Muscle of back (tissue), 11 donors: Measurements from ENCODE around the gene PARVB. TPM values are rescaled to one million over a fixed set of nuclear protein-coding genes. Genes with fewer than 3 reads are reported as not detected.
"Not testable (repeated sequence)": the region's sequence is repeated elsewhere in the genome, so short reads cannot be mapped to it uniquely, and the experiment has no call there.

Source experiments
- DNase-seq, 3 donors: peaks; one replicate each; pipeline versions ENCODE4 v3.0.0 to v3.0.0-alpha.2; 2013
- polyA plus RNA-seq, 10 donors: library from polyadenylated mRNA; unstranded; fragments of 120-200 nt; gene quantifications; one replicate each; pipeline ENCODE4 v1.2.1, GENCODE V29; 2013; ENCODE audit not compliant: insufficient read length in 10 of 10

Gene PARVB
- polyA plus RNA-seq, 10 donors: 31.4 to 42.7 (median 39.0) TPM

DNA sequence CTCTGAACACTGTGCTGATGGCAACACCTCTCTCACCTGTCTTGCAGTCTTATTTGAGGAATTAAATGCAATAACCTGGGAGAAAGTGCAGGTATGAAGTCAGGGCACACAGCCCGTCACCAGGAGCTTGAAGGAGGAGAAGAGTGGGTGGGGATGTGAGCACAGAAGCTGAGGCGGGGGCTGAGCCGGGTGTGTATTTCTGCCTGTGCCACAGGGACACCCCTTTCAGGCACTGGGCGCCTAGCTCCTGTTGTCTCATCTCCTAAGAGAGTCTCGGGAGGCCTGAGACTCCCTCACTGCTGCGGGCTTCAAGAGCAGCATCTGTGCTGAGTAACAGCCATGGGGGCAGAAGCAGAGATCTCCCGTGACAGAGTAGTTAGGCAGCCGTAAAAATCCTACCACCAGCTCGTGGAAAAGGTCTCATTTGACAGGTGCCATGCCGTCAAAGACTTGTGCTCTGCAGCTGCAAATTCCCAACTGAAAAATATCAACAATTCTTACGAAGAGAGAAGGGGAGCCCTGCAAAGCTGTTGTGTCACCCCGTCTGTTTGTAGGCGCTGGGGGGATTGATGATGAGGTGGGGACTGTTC, 26.8 kb downstream of the PARVB start:
- DNase-seq: no peak

DNA sequence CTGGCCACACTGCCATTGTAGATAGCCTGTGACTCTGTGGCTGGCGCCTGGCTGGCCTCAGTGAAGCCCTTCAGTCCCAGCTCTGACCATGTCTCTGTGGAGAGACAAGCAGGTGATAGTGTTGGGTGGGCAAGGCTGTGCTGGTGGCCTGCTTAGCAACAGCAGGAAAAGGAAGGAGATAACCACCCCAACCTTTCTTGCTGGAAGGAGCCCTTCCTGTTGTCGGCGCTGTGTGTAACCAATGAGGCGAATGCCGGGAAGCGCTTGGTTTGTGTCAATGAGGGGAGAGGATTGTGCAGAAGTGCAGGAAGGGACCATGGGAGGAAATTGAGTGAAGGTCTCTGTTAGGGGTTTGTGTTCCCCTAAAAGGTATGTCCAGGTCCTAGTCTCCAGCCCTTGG, 27.3 kb downstream of the PARVB start:
- DNase-seq: no peak

DNA sequence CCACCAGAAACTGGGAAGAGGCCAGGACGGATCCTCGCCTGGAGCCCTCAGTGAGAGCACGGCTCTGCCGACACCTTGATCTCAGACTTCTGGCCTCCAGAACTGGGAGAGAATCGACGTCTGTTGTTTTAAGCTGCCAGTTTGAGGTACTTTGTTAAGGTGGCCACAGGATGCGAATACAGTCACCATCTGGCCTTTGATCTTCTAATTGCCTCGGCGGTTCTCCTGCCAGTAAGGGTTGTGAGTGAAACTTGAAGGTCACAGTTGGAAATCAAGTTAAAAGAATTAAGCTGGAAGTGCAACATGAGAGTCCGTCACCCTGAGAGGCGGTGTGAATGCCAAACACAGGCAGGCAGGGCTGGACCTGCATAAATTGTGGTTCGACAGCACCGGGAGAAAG, 27.9 kb downstream of the PARVB start:
- no peak for DNase-seq

DNA sequence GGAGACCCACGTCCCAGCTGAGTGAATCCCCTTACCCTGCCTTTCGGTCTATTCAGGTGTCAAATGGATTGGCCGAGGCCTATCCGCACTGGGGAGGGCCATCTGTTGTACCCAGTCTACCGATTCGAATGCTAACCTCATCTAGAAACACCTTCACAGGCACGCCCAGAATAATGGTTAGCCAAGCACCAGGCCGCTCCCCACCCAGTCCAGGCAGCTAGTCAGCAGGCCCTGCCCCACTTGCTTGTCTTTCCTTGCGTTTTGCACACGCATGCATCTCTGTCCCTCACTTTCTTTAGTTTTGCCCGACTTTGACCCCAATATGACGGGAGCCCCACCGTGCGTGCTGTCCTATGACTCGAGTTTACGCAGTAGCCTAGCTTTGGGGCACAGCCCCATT, 31.7 kb downstream of the PARVB start:
- DNase-seq: no peak

DNA sequence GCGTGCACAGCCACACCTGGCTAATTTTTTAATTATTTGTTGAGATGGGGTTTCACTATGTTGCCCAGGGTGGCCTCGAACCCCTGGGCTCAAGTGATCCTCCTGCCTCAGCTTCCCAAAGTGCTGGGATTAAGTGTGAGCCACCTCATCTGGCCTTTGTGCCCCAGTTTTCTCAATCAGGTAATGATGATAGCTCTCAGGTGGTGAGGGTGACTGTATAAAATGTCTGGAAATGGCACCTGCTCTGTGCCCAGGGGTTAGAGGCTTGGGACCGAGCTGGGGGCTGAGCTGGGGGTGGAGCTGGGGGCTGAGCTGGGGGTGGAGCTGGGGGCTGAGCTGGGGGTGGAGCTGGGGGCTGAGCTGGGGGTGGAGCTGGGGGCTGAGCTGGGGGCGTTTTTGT, 32.5 kb downstream of the PARVB start:
- DNase-seq: not testable (repeated sequence)

DNA sequence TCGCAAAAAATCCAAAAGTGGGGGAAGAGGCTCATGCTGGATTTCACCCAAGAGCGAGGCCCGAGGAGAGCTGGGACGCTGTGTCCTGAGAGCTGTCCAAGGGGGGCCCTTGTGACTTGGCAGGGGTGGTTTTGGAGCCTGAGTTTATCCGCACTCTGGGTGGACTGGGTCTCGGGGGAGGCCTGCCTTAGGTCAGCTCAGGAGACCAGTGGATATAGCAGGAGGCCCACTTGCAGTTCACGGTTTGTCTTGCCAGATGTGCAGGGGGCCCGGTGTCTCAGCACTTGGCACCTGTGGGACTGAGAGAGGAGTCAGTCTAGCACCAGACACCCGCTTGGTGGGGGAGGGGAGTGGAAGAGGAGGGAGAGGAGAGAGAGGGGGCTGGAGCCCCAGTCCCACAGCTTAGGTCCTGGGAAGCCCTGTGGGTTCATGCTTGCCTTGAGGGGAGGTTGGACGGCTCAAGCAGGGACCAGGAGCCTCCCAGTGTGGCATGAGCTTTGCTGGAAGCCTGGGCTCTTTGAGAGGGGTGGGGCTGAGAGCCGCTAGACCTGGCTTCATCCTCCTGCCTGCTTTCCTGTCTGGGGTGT, 33.4 kb downstream of the PARVB start:
- no peak for DNase-seq

DNA sequence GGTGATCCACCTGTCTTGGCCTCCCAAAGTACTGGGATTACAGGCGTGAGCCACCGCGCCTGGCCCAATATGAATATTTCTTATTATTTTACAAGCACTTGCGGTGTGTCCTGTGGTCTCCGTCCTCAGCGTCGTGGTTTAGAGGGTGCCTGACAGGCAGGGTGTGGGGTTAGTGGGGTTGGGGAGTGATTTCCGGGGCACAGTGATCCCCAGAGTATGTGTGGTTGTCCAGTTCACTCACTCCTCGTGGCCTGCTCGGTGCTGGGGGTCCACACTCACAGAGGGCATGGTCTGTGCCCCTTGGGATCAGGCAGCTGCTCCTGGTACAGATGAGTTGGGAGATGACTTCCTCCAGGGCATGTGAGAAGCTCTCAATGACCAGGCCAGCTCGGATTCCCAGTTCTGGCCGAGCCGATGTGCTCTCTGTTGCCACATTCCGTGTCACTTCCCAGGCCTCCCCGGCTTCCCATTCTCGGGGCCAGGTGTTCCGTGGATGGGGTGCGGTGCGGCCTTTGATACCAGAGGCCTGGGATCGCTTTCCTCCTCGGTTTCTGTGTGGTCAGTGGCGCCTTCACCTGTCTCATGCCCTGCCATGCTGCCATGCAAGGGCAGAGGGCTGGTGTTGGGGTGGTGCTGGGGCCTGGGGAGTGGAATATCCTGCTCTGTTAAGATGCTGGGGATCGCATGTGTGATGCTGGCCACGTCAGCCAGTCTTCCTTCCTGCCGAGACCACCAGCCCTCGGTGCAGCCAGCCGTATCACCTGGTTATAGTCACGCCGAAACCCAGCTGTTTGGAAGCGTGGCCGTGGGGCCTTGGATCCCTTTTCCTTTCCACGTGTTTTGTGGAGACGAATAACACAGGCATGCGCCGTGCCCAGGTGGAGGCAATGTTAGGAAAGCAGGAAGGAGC, 39.6 kb downstream of the PARVB start:
- DNase-seq: no peak

DNA sequence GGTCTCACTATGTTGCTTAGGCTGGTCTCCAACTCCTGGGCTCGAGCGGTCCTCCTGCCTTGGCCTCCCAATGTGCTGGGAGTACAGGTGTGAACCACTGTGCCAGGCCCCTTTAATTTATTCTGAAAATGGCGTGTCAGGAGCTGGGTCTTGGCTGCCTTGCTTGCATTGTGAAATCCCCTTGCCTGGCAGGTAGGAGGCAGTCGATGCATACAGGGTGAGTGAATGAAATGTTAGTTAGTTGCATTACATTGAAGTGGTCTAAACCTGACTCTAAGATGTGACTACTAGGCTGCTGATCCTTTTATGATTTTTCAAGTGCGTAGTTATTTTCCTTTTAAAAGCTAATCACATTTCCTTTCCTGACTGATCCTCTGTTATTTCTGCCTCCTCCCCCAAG, 42.9 kb downstream of the PARVB start:
- no peak for DNase-seq

DNA sequence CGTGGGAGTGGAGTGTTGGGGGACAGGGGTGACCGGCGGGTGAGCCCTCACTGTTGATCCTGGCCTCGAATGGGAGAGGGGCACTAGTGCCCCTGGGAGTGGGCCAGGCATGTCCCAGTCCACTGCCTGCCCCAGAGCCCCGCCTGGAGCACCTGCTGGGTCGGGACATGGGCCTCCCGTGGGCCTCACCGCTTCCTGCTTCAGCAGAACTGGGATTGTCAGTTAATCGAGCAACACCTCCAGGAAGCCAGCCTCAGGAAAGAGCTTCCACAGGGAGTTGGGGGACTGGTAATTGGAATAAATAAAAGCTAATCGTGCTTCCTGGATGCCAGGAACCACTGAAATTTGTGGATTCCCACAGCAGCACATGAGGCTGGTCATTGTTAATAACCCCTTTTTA, 43.8 kb downstream of the PARVB start:
- no peak for DNase-seq

DNA sequence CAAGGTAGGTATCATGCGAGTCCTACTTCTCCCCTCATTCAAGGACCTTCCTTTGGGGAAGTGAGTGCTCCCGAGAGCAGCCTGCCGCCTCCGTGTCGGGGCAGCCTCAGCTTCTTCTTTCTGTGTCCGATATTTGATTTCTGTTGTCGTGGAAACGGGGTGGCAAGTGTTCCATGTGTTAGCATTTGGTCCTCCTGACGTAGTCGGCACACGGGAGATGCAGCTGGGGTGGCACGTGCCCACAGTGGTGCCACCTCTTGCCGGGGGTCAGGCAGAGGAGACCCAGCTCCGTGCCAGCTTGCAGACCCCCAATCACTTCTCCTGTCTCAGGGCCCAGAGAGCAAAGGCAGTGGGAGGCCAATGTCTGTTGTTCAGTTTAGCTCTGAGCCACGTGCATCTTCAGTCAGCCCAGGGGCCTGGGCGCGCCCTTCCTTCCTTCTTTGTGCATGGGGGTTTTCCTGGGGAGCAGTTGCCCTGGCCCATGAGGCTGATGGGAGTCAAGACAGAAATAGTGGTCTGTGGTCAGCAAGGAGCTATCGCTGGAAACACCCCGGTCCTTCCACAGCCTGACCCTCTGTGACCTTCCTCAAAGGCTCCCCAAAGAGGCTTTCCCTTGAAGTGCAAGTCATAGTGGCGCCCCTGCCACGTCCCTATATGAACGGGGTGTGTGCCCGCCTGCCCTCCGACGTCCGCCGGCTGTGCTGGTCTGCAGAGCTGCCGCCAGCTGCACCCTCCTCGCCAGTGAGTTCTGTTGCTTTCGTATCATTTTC, 44.5 kb downstream of the PARVB start:
- DNase-seq: peak in 2 of 3 donors; percentile 36 to 58

DNA sequence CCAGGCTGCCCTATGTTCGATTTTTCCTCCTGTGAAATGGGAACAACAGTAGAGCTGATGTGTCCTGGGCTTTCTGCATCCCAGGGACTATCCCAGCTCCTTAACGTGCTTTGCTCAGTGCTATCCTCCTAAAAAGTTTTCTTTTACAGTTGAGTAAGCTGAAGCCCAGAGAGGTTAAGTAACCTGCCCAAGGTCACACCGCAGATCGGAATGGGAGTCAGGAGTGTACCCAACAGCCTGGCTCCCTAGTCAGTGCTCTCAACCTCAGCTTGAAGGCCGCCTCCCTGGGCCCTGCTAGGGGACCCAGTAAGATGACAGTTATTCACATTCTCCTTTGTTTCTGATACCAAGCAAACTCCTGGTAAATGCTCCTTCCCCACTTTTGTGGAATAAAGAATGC, 45.9 kb downstream of the PARVB start:
- no peak for DNase-seq

DNA sequence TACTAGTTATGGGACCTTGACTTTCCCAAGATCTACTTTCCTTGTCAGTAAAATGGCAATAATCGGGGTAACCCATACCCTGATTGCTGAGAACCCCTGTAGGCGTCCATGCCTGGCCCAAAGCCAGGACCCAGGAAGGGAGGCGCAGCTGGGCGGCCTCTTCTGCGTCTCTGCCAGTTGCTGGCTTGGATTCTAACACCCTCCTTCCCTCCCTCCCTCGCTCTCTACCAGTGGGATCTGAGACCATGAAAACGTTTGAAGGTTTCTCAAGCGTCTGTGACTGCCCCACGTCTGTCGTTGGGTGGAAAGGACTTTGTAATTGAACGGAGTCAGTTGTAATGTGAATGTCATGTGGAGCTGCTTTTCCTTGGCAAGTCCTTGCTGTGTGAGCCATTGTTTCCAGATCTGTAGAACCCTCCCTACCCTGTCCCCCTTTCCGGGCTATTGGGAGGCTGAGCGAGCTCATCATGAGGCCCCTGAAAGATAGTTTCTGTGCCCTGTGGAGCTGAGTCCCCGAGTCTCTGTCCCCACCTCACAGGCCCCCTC, 47.8 kb downstream of the PARVB start:
- peak in 1 of 3 donors; percentile 15 for DNase-seq

DNA sequence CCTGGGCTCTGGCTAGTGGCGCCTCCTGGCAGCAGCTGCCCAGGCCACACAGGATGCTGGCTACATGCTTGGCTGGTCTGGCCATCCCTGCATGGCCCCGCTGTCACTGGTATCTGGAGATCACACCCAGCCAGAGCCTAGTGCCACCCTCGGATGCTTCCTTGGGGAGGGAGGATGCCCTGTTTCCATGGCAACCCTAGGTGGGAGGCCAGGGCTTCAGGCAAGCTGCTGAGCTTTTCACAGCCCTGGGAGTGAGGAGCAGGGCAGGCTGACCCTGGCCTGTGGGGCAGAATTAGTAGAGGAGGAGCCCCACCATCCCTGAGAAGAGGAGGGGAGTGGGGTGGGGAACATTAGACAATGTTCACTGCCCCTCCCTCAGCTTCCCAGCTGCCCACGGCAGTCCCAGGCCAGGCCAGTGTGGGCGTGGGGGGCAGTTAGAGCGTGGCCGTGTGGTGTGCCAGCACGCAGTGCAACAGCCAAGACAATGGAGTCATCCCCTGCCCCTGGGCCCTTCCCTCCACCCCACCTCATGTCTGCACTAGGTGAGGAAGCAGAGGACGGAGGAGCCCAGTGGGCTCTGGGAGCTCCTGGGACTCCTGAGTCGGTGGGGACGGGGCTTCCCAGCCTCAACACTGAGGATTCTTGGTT, 50.4 kb downstream of the PARVB start:
- no peak for DNase-seq

DNA sequence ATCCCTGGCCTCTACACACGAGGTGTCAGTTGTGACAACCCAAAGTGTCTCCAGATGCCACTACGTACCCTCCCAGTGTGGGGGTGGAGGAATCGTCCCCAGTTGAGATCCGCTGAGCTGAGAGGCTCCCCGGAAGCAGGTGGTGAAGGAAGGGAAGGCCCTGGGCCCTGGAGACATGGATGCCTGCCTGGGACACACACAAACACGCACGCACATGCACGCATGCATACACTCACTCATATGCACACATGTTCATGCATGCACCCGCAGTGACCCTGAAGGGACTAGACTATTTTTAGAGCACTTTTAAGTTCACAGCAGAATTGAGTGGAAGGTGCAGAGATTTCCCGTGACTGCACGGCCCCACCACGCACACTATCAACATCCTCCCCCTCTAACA, 50.9 kb downstream of the PARVB start:
- no peak for DNase-seq

DNA sequence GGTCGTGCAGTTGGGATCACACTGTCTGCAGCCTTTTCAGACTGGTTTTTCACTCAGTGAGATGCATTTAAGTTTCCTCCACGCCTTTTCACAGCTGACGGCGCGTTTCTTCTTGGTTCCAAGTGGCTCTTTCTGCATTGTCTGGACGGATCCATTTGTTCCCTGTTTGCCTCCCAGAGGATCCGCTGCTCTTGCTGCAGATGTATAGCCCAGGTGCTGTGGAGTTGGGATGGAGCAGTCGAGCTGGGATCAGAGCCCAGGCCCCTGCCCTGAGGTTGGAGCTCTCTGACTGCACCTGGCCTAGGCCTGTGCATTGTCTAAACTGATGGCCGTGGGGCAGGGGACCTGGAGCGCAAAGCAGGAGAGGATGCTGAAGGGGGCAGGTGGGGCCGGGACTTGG, 51.6 kb downstream of the PARVB start:
- DNase-seq: peak; percentile 35 to 87 (median 64)

DNA sequence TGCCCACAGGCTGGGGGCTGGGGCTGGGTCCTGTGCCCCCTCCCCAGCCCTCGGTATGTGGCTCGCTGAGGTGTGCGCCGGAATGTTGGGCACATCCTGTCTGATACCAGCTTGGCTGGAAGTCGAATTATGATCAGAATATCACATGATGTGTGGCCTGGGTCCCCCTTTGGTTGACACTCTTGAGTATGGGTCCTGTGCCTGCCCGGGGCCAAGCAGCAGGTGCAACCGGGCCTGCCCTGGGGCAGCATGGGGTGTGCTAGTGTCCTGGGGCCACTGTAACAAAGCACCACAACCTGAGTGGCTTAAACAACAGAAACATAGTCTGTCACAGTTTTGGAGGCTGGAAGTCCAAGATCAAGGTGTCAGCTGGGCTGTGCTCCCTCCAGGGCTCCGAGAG, 52.7 kb downstream of the PARVB start:
- no peak for DNase-seq

DNA sequence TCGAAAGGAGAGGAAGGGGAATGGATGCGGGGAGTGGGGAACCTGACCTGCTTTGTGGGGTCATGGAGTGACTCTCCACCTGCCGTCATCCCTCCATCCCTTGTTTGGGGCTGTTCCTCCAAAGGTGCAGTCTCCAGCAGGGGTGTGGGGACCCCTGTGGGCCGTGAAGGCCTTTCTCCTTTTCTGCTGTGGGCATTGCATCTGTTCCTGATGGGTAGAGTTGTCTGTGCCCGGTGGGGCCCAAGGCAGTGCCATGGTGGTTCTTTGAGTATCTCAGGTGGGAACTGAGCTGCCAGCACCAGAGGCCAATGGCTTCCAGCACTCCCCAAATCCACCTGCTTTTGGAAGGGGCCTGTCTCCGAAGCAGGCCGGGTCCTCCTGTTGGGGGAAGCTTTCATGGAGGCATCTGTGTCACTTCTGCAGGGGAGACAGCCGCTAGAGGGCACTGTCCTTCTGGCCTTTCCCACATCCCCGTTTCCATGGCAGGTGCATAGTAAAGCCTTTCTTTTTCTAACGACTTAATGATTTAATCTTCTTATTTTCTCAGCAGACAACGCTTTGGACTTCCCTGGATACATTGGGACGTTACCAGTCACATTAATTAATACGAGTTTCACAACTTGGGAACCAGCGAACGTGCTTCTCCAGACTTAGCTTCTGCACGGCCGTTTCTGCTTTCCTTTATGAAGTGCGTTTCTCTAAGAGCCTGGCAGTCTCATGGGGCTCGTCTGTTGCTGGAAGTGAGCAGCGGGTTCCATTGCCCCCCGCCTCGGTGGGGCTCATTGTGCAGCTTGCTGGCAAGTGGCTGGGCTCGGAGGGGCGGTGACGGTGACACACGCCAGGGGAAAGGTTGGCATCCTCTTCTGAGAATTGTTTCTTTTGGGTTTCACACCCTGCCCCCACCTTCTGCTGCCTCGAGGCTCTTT, 57.1 kb downstream of the PARVB start:
- peak; percentile 54 to 84 (median 79) for DNase-seq

DNA sequence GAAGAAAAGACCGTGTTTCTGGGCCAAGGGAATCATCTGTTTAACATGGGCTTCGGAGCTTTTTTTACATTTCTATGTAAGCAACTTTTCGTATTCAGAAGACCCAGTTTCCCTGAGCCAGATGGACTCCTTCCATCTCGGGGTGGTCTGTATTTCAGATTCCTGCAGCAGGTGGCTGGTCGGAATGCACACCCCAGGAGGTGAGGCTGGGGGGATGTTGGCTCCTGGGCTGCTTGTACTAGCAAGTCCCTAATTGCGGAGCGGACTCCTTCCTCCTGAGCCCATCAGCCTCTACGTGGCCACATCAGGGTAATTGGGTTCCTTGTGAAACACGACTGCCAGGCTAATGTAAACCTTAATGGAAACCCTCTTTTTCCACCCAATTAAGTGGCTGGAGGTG, 58.7 kb downstream of the PARVB start:
- no peak for DNase-seq

DNA sequence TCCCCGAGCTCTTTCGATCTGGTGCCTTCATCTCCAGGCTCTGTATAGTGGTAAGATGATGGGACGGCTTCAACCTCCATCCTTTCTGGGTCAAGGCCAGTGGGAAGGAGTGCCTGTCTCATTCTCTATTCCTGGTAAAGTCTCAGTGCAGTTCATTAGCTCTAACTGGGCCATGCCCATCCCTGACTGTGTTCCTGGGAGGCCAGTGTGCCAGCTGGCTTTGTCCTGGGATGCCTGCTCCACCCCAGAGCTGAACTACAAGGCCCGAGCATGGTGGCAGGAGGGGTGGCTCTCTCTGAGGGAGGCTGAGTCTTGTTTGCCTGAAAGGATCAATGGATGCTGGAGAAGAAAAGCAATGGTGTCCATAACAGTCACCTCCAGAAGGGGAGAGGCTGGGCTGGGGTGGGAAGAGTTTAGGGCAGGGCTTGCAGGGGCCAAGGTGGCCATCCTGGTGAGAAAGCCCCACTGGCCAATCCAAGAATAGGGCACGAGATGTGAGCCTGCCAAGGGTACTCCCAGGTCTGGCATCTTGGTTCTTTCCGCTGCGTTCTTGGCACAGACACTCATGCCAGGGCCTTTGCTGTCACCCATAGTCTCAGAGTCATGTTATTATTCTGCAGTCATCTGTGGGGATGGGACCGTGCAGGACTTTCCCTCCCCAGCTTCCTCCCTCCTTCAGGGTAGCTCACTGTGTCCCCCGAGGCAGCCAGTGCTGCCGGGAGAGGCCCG, 60.1 kb downstream of the PARVB start:
- DNase-seq: no peak
